ENCODE data around the gene SAMD4A. TPM values are rescaled to one million over a fixed set of nuclear protein-coding genes. Genes with fewer than 3 reads are reported as not detected.
A peak's percentile ranks its signal among the peaks of the same experiment; 100 is the strongest.

SAMD4A gene
- total RNA-seq, 2 donors from 2014 or later: 1.9 to 8.0 TPM

DNA sequence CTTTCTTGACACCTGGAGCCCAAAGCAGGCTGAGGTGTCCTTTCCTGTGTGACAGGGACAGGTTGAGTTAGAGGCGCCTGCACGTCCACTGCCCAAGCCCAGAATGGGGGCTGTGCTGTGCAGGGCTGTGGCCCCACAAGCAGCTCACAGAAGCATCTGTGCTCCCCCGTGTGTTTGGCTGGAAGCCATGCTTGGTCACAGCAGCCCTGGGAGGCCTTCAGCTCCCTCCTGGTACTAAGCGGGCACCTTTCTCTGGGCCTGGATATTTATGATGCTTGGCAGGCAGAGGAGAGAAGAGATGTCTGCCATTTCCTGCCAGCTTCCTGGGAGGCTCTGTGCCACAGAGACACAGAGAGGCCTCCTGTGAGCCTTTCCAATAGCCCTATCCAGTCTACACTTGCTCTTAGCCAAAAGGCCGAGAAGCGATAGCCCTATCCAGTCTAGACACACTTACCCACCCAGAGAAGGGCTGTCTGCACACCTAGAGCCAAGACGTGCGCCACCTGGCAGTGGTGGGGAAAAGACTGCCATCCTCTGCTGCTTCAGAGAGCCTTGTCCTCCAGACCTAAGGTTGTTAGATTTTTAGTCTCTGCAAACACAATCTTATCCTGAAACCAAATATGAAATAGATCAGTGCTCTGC lies 218.3 kb downstream of the SAMD4A start:
- 88 to 89% methylated on average over 5 to 8 of the region's 8 CpGs for WGBS, 2 experiments (ENCODE audit: insufficient coverage in 1 of 2, insufficient read length in 1 of 2)
- Histone ChIP-seq H3K4me1 (ENCODE audit: control insufficient read depth, insufficient read depth, low read length) (no peaks in the 10 kb centered on the region), H3K9ac (ENCODE audit: extremely low read depth, low read length, poor library complexity, severe bottlenecking) (no peak overlapping the region), H3K27ac (ENCODE audit: low read depth, low read length) (no peak overlapping the region), H3K27me3 (ENCODE audit: control insufficient read depth, insufficient read depth, low read length, poor library complexity, severe bottlenecking) (no peaks in the 10 kb centered on the region), H3K4me3 (ENCODE audit: low read length) (no peak overlapping the region), H3K9me3 (ENCODE audit: control insufficient read depth, low read length) (no peaks in the 10 kb centered on the region), H3K36me3 (ENCODE audit: control insufficient read depth, insufficient read depth, low read length) (no peaks in the 10 kb centered on the region)
- H3K4me3 Mint-ChIP-seq: no peak overlapping the region
- no peaks in the 10 kb centered on the region for H3K27me3 Mint-ChIP-seq (ENCODE audit: insufficient read depth)
- no peaks in the 10 kb centered on the region for H3K36me3 Mint-ChIP-seq (ENCODE audit: low read depth)
- no peaks in the 10 kb centered on the region for H3K9me3 Mint-ChIP-seq
- TF ChIP-seq CTCF (conservative IDR thresholded peaks at IDR 0.05): no peak
- no peak for DNase-seq
- H3K4me1 Mint-ChIP-seq: no peaks in the 10 kb centered on the region
- H3K27ac Mint-ChIP-seq: no peak overlapping the region

DNA sequence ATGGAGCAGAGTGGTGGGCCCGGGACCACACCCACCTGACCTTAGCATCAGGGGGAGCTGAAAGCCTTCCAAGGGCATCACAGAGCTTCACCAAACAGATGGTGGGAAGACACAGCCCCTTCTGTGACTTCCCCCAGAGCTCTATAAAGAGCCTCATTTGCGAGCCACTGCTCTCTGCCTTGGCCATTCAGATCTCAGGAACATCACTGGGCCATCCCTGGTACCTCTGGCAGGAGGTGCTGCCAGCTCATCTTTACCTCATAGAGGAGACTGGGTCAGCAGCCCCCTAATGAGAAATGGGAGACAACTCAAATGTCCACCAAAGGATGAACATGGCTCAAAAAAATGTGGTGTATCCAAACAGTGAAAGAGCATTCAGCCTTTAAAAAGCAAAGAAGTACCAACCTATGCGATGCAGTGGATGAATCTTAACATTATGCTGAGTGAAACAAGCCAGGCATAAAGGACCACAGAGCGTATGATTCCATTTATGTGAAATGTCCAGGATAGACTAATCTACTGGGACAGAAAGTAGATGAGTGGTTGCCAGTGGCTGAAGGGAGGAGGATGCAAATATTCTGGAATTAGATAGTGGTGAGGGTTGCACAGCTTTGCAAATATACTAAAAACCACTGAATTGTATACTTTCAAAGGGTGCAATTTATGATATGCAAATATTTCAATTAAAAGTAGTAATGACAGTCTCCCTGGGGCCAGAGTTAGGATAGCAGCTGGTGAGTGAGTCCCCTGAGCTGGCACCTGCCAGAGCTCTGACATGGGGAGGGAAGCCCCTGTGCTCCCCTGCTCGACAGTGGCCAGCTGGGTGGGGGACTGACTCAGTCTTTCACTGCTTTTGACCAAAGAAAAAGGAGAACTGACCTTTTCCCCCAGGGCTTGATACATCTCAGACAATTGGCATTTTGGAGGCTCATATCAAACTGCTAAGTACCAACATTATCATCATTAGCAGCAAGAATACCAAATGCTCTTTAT lies 219.1 kb downstream of the SAMD4A start:
- Mint-ChIP-seq H3K4me1 (peaks cover 2% of the 10 kb centered on the region), H3K36me3 (ENCODE audit: low read depth) (no peaks in the 10 kb centered on the region), H3K9me3 (no peaks in the 10 kb centered on the region), H3K4me3 (no peak overlapping the region), H3K27me3 (ENCODE audit: insufficient read depth) (no peaks in the 10 kb centered on the region), H3K27ac (no peak overlapping the region)
- Histone ChIP-seq H3K9me3 (ENCODE audit: control insufficient read depth, low read length) (no peaks in the 10 kb centered on the region), H3K9ac (ENCODE audit: extremely low read depth, low read length, poor library complexity, severe bottlenecking) (no peak overlapping the region), H3K4me3 (ENCODE audit: low read length) (no peak overlapping the region), H3K27ac (ENCODE audit: low read depth, low read length) (no peak overlapping the region), H3K27me3 (ENCODE audit: control insufficient read depth, insufficient read depth, low read length, poor library complexity, severe bottlenecking) (no peaks in the 10 kb centered on the region), H3K36me3 (ENCODE audit: control insufficient read depth, insufficient read depth, low read length) (no peaks in the 10 kb centered on the region), H3K4me1 (ENCODE audit: control insufficient read depth, insufficient read depth, low read length) (no peaks in the 10 kb centered on the region)
- 89 to 96% methylated on average over 4 to 5 of the region's 5 CpGs for WGBS, 2 experiments (ENCODE audit: insufficient coverage in 1 of 2, insufficient read length in 1 of 2)
- DNase-seq: peak; percentile 11
- no peak for TF ChIP-seq CTCF (conservative IDR thresholded peaks at IDR 0.05)

- Histone ChIP-seq H3K27me3 (ENCODE audit: control insufficient read depth, insufficient read depth, low read length, poor library complexity, severe bottlenecking) (no peaks in the 10 kb centered on the region), H3K9me3 (ENCODE audit: control insufficient read depth, low read length) (no peaks in the 10 kb centered on the region), H3K9ac (ENCODE audit: extremely low read depth, low read length, poor library complexity, severe bottlenecking) (no peak overlapping the region), H3K4me3 (ENCODE audit: low read length) (no peak overlapping the region), H3K4me1 (ENCODE audit: control insufficient read depth, insufficient read depth, low read length) (no peaks in the 10 kb centered on the region), H3K27ac (ENCODE audit: low read depth, low read length) (no peak overlapping the region), H3K36me3 (ENCODE audit: control insufficient read depth, insufficient read depth, low read length) (no peaks in the 10 kb centered on the region)
- H3K27ac Mint-ChIP-seq: no peak overlapping the region
- no peaks in the 10 kb centered on the region for H3K36me3 Mint-ChIP-seq (ENCODE audit: low read depth)
- no peak for TF ChIP-seq CTCF (conservative IDR thresholded peaks at IDR 0.05)
- WGBS, 2 experiments (ENCODE audit: insufficient coverage in 1 of 2, insufficient read length in 1 of 2): 82 to 83% methylated on average over 3 of the region's 3 CpGs
- H3K4me1 Mint-ChIP-seq: peaks cover 4% of the 10 kb centered on the region
- H3K27me3 Mint-ChIP-seq (ENCODE audit: insufficient read depth): no peaks in the 10 kb centered on the region
- H3K4me3 Mint-ChIP-seq: no peak overlapping the region
- peak; percentile 24 for DNase-seq
- H3K9me3 Mint-ChIP-seq: no peaks in the 10 kb centered on the region
Observed at GRCh38 chr14:54786838-54787237, 219.9 kb downstream of the SAMD4A start.
